SH-SY5Y (cell line): ENCODE data around the gene FOS.

ENCODE experiments used
- GATA2 ChIP-seq: IDR thresholded peaks from 2 replicates; pipeline ENCODE4 v1.6.1; 2011; ENCODE audit warnings: mild to moderate bottlenecking, low read depth, low read length
- GATA3 ChIP-seq: IDR thresholded peaks from 2 replicates; pipeline ENCODE4 v1.6.1; 2011; ENCODE audit warnings: low read depth, mild to moderate bottlenecking, low read length, moderate library complexity

DNA sequence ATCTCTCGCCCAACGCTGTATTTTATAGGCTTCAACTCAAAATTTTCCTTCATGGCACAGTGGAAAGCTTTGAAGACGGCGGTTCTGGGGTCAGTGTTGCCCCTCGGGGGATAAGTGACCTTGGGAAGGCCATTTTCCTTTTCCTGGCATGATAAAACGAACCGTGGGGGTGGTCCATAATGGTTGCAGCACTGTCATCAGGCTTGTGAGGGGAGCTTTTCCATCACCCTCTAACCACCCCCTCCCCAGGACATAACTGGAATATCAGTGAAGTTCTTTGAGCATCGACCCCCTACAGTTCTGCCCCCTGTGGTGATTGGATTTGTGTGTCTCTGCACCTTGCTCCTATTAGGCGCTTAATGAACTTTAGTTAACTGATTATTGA lies 16.0 kb downstream of the FOS start:
- TF ChIP-seq GATA2 (no peak), GATA3 (no peak)
